Measurements from ENCODE around the gene SLC17A5.
"Not testable (repeated sequence)": the region's sequence is repeated elsewhere in the genome, so short reads cannot be mapped to it uniquely, and the experiment has no call there.

GRCh38 chr6:73555380-73555949 lies 98.3 kb downstream of the SLC17A5 start:
- TF ChIP-seq EZH2 (IDR thresholded peaks at IDR 0.05; ENCODE audit: borderline replicate concordance, low read length); CTCF (conservative IDR thresholded peaks at IDR 0.05 in 1 of 2, IDR thresholded peaks at IDR 0.05 in 1 of 2; ENCODE audit: extremely low read depth in 1 of 2, insufficient read depth in 1 of 2, low read depth in 1 of 2, low read length in 2 of 2): not testable (repeated sequence)
